GM12892 (cell line): Measurements from ENCODE around the gene THADA.

Experiments used
- POLR2A ChIP-seq: IDR thresholded peaks from 2 replicates; pipeline ENCODE4 v1.6.1; 2011; ENCODE audit warnings: low read depth, low read length, control low read depth
- POLR2AphosphoS5 ChIP-seq: IDR thresholded peaks from 2 replicates; pipeline ENCODE4 v1.6.1; 2011; ENCODE audit warnings: low read depth, low read length, control low read depth

DNA sequence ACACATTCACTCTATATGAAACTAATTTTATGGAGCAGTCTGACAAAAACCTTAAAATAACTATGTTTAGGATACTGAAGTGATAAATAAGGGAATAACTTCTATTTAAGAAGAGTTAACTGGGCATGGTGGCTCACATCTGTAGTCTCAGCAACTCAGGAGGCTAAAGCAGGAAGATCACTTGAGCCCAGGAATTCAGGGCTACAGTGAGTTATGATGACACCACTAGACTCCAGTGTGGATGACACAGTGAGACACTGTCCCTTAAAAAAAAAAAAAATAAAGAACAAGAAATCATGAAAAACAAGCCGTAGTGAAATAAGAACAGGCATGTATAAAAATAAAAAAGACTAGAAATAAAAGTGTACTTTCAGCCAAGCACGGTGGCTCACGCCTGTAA is 82.0 kb downstream of the THADA start:
- TF ChIP-seq POLR2A (no peak), POLR2AphosphoS5 (no peak)
